CMK (cell line): ENCODE measurements around the gene HBM.
"Not testable (repeated sequence)": the region's sequence is repeated elsewhere in the genome, so short reads cannot be mapped to it uniquely, and the experiment has no call there.

ENCODE experiments used
- DNase-seq: peaks from one replicate; pipeline ENCODE4 v3.0.0-alpha.2; 2010; ENCODE audit warnings: low read depth

The HBM gene

GRCh38 chr16:185691-186090 is 19.9 kb downstream of the HBM start:
- no peak for DNase-seq

GRCh38 chr16:187330-187729 is 21.6 kb downstream of the HBM start:
- no peak for DNase-seq

GRCh38 chr16:188674-189073 is 22.9 kb downstream of the HBM start:
- no peak for DNase-seq

- no peak for DNase-seq
These were observed 23.9 kb downstream of the HBM start for GRCh38 chr16:189604-190186.

GRCh38 chr16:191831-192230 is 26.1 kb downstream of the HBM start:
- DNase-seq = no peak

GRCh38 chr16:192686-193085 is 26.9 kb downstream of the HBM start:
- no peak for DNase-seq

GRCh38 chr16:193441-193840 is 27.7 kb downstream of the HBM start:
- DNase-seq = no peak

- no peak for DNase-seq
These were observed 28.7 kb downstream of the HBM start for GRCh38 chr16:194516-194915.

GRCh38 chr16:200388-200787 is 34.6 kb downstream of the HBM start:
- no peak for DNase-seq

GRCh38 chr16:203246-203645 is 37.5 kb downstream of the HBM start:
- DNase-seq = no peak

GRCh38 chr16:204046-204445 is 38.3 kb downstream of the HBM start:
- DNase-seq = not testable (repeated sequence)

GRCh38 chr16:209359-209758 is 43.6 kb downstream of the HBM start:
- DNase-seq = not testable (repeated sequence)

- DNase-seq = not testable (repeated sequence)
These were observed 45.9 kb downstream of the HBM start for GRCh38 chr16:211631-212180.

- no peak for DNase-seq
These were observed 47.2 kb downstream of the HBM start for GRCh38 chr16:212999-213398.
